Measurements from ENCODE around the gene ADCYAP1R1. TPM values are rescaled to one million over a fixed set of nuclear protein-coding genes. Genes with fewer than 3 reads are reported as not detected.

ADCYAP1R1 gene
- total RNA-seq, 1 donor: not detected

DNA sequence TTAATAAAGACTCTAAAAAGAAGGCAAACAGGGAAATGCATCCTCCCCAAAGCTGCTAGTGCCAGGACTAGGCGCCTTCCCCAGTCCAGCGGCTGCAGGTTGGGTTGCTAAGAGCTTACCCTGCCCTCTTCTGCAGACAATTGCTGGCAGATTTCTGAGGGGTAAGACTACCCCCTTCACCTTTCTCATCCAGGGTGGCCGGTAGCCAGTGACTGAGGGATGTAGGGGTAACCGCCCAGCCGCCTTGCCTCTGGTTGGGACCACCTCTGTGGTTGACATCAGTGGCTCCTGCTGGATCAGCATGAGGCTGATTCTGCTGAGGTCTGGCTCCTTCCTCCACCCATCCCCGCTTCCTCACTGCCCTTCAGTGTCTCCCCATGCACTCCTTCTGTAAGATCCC is 71.2 kb downstream of the ADCYAP1R1 start:
- DNase-seq (ENCODE audit: low read depth): no peak
- no peak overlapping the region for H3K4me3 ChIP-seq (ENCODE audit: low read depth, low read length)
- TF ChIP-seq, protein P1, sequence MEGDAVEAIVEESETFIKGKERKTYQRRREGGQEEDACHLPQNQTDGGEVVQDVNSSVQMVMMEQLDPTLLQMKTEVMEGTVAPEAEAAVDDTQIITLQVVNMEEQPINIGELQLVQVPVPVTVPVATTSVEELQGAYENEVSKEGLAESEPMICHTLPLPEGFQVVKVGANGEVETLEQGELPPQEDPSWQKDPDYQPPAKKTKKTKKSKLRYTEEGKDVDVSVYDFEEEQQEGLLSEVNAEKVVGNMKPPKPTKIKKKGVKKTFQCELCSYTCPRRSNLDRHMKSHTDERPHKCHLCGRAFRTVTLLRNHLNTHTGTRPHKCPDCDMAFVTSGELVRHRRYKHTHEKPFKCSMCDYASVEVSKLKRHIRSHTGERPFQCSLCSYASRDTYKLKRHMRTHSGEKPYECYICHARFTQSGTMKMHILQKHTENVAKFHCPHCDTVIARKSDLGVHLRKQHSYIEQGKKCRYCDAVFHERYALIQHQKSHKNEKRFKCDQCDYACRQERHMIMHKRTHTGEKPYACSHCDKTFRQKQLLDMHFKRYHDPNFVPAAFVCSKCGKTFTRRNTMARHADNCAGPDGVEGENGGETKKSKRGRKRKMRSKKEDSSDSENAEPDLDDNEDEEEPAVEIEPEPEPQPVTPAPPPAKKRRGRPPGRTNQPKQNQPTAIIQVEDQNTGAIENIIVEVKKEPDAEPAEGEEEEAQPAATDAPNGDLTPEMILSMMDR (IDR thresholded peaks at IDR 0.05; ENCODE audit: insufficient read depth, low read length): no peak

DNA sequence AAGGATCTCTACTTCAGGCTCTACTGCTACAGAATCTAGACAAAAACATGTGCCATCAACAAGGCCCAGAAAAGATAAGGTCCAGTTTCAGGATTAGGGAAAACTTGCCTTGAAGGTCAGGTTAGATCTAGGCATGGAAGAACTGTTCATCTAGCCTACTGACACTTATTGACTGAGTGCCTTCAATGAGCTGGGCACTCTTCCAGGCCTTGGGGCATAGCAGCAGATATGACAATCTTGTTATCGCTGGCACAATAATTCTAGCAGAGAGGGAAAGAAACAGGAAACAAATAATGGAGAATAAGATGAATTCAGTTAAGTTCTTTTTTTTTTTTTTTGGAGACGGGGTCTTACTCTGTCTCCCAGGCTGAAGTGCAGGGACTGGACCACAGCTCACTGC is 71.6 kb downstream of the ADCYAP1R1 start:
- no peak for DNase-seq (ENCODE audit: low read depth)
- TF ChIP-seq, protein P1 (IDR thresholded peaks at IDR 0.05; ENCODE audit: insufficient read depth, low read length): no peak
- H3K4me3 ChIP-seq (ENCODE audit: low read depth, low read length): no peak overlapping the region

DNA sequence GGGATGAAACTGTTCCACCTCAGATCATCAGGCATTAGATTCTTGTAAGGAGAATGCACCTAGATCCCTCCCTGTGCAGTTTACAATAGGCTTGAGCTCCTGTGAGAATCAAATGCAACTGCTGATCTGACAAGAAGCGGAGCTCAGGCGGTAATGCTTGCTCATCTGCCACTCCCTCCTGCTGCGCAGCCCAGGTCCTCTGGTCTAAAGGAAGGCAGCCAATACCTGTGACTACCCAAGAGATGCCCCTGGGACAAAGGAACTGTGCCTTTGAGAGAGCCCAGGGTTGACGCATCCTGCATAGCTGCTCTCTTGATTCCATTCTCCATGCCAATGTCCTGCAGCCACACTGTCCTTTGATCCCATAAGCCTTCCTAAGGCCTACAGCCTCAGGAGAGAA is 73.1 kb downstream of the ADCYAP1R1 start:
- TF ChIP-seq, protein P1 (IDR thresholded peaks at IDR 0.05; ENCODE audit: insufficient read depth, low read length): no peak
- DNase-seq (ENCODE audit: low read depth): no peak
- H3K4me3 ChIP-seq (ENCODE audit: low read depth, low read length): no peak overlapping the region

DNA sequence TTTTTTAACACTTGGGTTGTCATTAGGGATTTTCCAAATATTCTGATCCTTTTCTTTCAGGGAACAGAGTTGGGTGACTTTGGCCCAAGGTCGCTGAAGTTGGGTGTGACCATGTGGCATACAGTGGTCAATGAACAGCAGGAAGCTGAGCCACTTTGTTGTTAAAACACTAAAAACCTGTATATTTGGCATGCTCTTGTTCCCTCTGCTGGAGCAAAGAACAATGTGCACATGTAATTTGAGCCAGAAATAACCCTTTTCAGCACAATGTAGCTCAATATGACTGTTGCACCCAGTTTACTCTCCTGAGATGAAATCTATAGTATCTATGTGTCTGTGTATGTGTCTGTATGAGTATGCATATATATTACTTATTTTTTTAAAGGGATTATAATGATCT is 74.9 kb downstream of the ADCYAP1R1 start:
- TF ChIP-seq, protein P1 (IDR thresholded peaks at IDR 0.05; ENCODE audit: insufficient read depth, low read length): peak; percentile 46
- DNase-seq (ENCODE audit: low read depth): peak; percentile 35
- no peak overlapping the region for H3K4me3 ChIP-seq (ENCODE audit: low read depth, low read length)

DNA sequence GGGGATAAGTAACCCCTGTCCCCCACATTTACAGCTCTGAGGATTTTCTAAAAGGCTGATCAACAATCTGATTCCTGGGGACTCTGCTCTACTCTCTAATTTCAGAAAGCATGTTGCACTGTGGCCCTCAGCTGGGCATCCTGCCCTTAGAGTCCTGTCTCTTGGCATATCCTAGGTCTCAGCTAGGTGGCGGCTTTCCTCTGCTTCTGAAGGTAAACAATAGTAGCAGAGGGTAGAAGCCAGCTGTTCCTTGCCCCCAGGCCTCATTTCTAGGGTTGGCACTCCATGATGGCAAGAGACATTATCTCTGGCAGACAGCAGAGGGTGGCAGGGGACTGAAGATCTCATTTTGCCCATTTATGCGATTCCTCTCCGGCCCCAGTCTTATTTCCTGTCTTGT is 77.0 kb downstream of the ADCYAP1R1 start:
- H3K4me3 ChIP-seq (ENCODE audit: low read depth, low read length): no peak overlapping the region

DNA sequence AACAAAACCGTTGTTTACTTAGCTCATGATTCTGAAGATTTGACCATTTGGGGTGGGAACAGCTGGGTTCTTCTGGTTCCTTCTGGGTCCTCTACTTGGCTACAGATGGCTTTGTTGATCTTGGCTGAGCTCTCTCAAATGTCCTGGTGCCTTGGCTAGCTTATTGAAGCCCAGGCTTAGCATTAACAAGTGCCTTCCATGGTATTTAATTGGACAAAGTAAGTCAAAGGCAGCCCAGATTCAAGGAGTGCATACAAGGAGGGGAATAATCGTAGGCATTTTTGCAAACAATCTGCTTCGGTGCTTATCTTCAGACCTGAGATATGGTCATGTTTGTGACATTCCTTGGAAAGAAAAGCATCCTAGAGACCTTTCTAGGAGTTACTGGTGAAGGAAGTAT is 81.4 kb downstream of the ADCYAP1R1 start:
- DNase-seq (ENCODE audit: low read depth): no peak
- TF ChIP-seq, protein P1 (IDR thresholded peaks at IDR 0.05; ENCODE audit: insufficient read depth, low read length): no peak
- H3K4me3 ChIP-seq (ENCODE audit: low read depth, low read length): no peak overlapping the region

More for the DNA sequence above, 77.0 kb downstream of the ADCYAP1R1 start:
- no peak for DNase-seq (ENCODE audit: low read depth)
- TF ChIP-seq, protein P1 (IDR thresholded peaks at IDR 0.05; ENCODE audit: insufficient read depth, low read length): no peak

Measured in fibroblast of the aortic adventitia (primary cell).